PC-3 (cell line): ENCODE results near the gene MUC3A.

Source experiments
- CTCF ChIP-seq: fragments of 300-600 bp; sonication (generic); conservative IDR thresholded peaks from 2 replicates; pipeline ENCODE4 v1.5.1; 2017; ENCODE audit warnings: antibody characterized with exemption, low read depth, mild to moderate bottlenecking, low read length
- EZH2 ChIP-seq: fragments of 300-600 bp; sonication (generic); IDR thresholded peaks from one replicate; pipeline ENCODE4 v1.6.1; 2017; ENCODE audit warnings: antibody characterized with exemption, mild to moderate bottlenecking, low read length; ENCODE audit not compliant: unreplicated experiment

DNA sequence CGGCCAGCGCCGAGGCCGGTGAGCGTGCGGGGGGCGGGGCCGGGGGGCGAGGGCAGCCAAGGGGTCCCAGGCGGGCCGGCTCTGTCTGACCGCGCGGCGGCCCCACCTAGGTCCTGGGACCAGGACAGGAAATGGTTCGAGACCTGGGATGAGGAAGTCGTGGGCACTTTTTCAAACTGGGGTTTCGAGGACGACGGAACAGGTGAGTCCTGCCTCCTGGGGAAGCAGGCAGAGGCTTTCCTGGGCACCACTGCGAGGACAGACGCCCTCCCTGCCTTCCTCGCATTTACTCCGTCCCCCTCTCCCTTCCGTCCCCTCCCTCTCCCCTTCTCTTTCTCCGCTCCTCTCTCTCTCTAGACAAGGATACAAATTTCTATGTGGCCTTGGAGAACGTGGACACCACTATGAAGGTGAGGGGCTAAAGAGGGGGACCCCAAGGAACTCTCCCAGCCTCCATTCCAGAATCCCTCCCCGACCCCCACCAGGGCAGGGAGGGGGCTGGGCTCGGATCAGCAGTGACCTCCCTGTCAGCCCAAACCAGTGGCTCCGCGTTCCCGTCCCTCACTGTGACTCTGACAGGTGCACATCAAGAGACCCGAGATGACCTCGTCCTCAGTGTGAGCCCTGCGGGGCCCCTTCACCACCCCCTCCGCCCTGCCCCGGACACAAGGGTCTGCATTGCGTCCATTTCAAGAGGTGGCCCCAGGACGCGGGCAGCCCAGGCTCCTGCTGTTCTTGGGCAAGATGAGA is 17.4 kb downstream of the MUC3A start:
- no peak for TF ChIP-seq CTCF
- no peak for TF ChIP-seq EZH2
